Fibroblast of pulmonary artery (primary cell): ENCODE data around the gene XAGE2.

Experiments used
- DNase-seq: peaks from one replicate; pipeline ENCODE4 v3.0.0-alpha.2; 2010; ENCODE audit warnings: low read depth
- H3K4me3 ChIP-seq: replicated peaks from 2 replicates; pipeline ENCODE4 v1.5.1; 2011; ENCODE audit warnings: low read depth, mild to moderate bottlenecking, control low read depth, low read length, moderate library complexity
- CTCF ChIP-seq: IDR thresholded peaks from 2 replicates; pipeline ENCODE4 v1.5.1; 2011; ENCODE audit warnings: mild to moderate bottlenecking, control low read depth, low read length, inconsistent platforms; ENCODE audit errors: missing control alignments

XAGE2 gene

GRCh38 chrX:52380993-52381392, 12.2 kb downstream of the XAGE2 start:
- H3K4me3 ChIP-seq: no peak overlapping the region
- no peak for TF ChIP-seq CTCF
- no peak for DNase-seq

GRCh38 chrX:52410439-52411394, 41.9 kb downstream of the XAGE2 start:
- DNase-seq: no peak
- TF ChIP-seq CTCF: no peak

GRCh38 chrX:52415304-52415703, 46.5 kb downstream of the XAGE2 start:
- TF ChIP-seq CTCF: no peak
- no peak overlapping the region for H3K4me3 ChIP-seq
- no peak for DNase-seq

More at GRCh38 chrX:52410439-52411394, 41.9 kb downstream of the XAGE2 start:
- no peak overlapping the region for H3K4me3 ChIP-seq

GRCh38 chrX:52416816-52417215, 48.0 kb downstream of the XAGE2 start:
- no peak for DNase-seq
- TF ChIP-seq CTCF: no peak

GRCh38 chrX:52420824-52421443, 52.1 kb downstream of the XAGE2 start:
- DNase-seq: peak; percentile 50
- no peak for TF ChIP-seq CTCF
- H3K4me3 ChIP-seq: no peak overlapping the region

More at GRCh38 chrX:52416816-52417215, 48.0 kb downstream of the XAGE2 start:
- no peak overlapping the region for H3K4me3 ChIP-seq

- DNase-seq: peak; percentile 64
- no peak overlapping the region for H3K4me3 ChIP-seq
- TF ChIP-seq CTCF: no peak
Observed at GRCh38 chrX:52422884-52423283, 54.1 kb downstream of the XAGE2 start.
